Prostate gland (tissue), 2 donors: Measurements from ENCODE around the gene SSTR3.

Source experiments
- CTCF ChIP-seq, 4 experiments: fragments of 200-600 bp in 2 of 4; fragments of 450-650 bp in 2 of 4; sonication (generic) in 2 of 4; IDR thresholded peaks; 1 replicate in 3 of 4; 2 replicates in 1 of 4; pipeline ENCODE4 v1.5.1; 2016 to 2019; ENCODE audit warnings: antibody characterized with exemption in 4 of 4, mild to moderate bottlenecking in 2 of 4, moderate library complexity in 2 of 4
- POLR2A ChIP-seq: fragments of 450-650 bp; IDR thresholded peaks from one replicate; pipeline ENCODE4 v1.6.1; 2016; ENCODE audit warnings: antibody characterized with exemption, mild to moderate bottlenecking
- POLR2AphosphoS5 ChIP-seq: sonication (generic); formaldehyde crosslinking; IDR thresholded peaks from one replicate; pipeline ENCODE4 v1.6.1; 2017; ENCODE audit warnings: antibody characterized with exemption

GRCh38 chr22:37163575-37164504, 48.4 kb downstream of the SSTR3 start:
- TF ChIP-seq CTCF (IDR thresholded peaks at IDR 0.05) = no peak
- no peak for TF ChIP-seq POLR2A
- TF ChIP-seq POLR2AphosphoS5 = no peak
